OCI-LY3 (cell line): Measurements from ENCODE around the gene DIP2C.

ENCODE experiments used
- H2AFZ ChIP-seq: fragments of 200-600, 300-600 bp; shearing (Covaris generic); 2 replicates; pipeline ENCODE4 v1.6.0; 2014; ENCODE audit warnings: antibody characterized with exemption, low read depth, low read length
- H3K27ac ChIP-seq: fragments of 200-600, 300-600 bp; sonication (generic); 2 replicates; pipeline ENCODE4 v1.5.1; 2014; ENCODE audit warnings: mild to moderate bottlenecking, low read length, moderate library complexity, mixed read lengths
- H3K27me3 ChIP-seq: fragments of 200-600, 300-600 bp; sonication (generic); 2 replicates; pipeline ENCODE4 v1.6.1; 2014; ENCODE audit warnings: low read depth, low read length, mixed read lengths
- H3K36me3 ChIP-seq: fragments of 200-600, 300-600 bp; sonication (generic); replicated peaks from 2 replicates; pipeline ENCODE3; 2014; ENCODE audit warnings: low read depth, low read length, mixed read lengths
- H3K4me1 ChIP-seq: fragments of 300-600, 200-600 bp; sonication (generic); 2 replicates; pipeline ENCODE4 v1.6.1; 2014; ENCODE audit warnings: low read length, mixed read lengths
- H3K4me2 ChIP-seq: fragments of 200-600, 300-600 bp; sonication (generic); 2 replicates; pipeline ENCODE4 v1.6.1; 2014; ENCODE audit warnings: low read length, mixed read lengths
- H3K4me3 ChIP-seq: fragments of 300-600, 200-600 bp; sonication (generic); 2 replicates; pipeline ENCODE4 v1.5.1; 2014; ENCODE audit warnings: antibody characterized with exemption, mild to moderate bottlenecking, low read length, moderate library complexity
- H3K79me2 ChIP-seq: fragments of 300-600, 200-600 bp; shearing (Covaris generic); 2 replicates; pipeline ENCODE4 v1.6.1; 2014; ENCODE audit warnings: mild to moderate bottlenecking, low read length, mixed read lengths
- H3K9ac ChIP-seq: fragments of 300-600, 200-600 bp; shearing (Covaris generic); 2 replicates; pipeline ENCODE4 v1.6.0; 2014; ENCODE audit warnings: mild to moderate bottlenecking, low read length, moderate library complexity
- H3K9me3 ChIP-seq: fragments of 200-600, 300-600 bp; shearing (Covaris generic); 2 replicates; pipeline ENCODE4 v1.6.1; 2014; ENCODE audit warnings: low read length, mixed read lengths; ENCODE audit not compliant: insufficient read depth
- H4K20me1 ChIP-seq: fragments of 200-600, 300-600 bp; sonication (generic); 2 replicates; pipeline ENCODE4 v1.6.1; 2016; ENCODE audit warnings: low read length, mixed read lengths; ENCODE audit not compliant: insufficient read depth
- EZH2phosphoT487 ChIP-seq: fragments of 200-600 bp; shearing (Covaris generic); IDR thresholded peaks from 2 replicates; pipeline ENCODE4 v1.6.1; 2018; ENCODE audit warnings: antibody characterized with exemption, mixed run types, low read depth
- TF ChIP-seq, protein P1 (sequence below): fragments of 200-600, 300-600 bp; sonication (generic); IDR thresholded peaks from 2 replicates; pipeline ENCODE4 v1.5.1; 2014; ENCODE audit warnings: antibody characterized with exemption, low read length, low read depth

Gene DIP2C

DNA sequence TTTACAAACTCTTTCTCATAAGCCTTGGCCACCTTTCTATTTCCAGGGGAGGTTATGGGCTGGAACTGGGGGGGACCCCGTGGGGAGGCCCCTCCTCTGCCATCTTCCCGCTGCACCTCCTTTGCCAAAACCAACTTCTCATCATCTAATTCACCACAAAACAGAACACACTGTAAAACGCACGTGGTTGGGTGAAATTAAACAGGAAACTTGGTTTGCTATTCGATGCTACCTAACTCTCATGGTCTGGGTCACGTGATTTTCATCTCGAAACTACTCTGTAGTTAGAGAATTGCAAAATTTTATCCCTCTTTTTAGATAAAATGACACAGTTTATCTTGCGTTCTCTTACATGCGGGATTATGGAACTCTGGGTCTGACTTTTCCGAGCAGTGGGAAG is 312.2 kb downstream of the DIP2C start:
- Histone ChIP-seq H3K36me3 (no peaks in the 10 kb centered on the region), H3K9me3 (no peaks in the 10 kb centered on the region), H4K20me1 (no peaks in the 10 kb centered on the region), H3K4me3 (no peak overlapping the region), H2AFZ (no peak overlapping the region), H3K4me1 (no peaks in the 10 kb centered on the region), H3K27ac (no peak overlapping the region), H3K4me2 (no peak overlapping the region), H3K79me2 (no peaks in the 10 kb centered on the region), H3K27me3 (no peaks in the 10 kb centered on the region), H3K9ac (no peak overlapping the region)
- TF ChIP-seq, protein P1, sequence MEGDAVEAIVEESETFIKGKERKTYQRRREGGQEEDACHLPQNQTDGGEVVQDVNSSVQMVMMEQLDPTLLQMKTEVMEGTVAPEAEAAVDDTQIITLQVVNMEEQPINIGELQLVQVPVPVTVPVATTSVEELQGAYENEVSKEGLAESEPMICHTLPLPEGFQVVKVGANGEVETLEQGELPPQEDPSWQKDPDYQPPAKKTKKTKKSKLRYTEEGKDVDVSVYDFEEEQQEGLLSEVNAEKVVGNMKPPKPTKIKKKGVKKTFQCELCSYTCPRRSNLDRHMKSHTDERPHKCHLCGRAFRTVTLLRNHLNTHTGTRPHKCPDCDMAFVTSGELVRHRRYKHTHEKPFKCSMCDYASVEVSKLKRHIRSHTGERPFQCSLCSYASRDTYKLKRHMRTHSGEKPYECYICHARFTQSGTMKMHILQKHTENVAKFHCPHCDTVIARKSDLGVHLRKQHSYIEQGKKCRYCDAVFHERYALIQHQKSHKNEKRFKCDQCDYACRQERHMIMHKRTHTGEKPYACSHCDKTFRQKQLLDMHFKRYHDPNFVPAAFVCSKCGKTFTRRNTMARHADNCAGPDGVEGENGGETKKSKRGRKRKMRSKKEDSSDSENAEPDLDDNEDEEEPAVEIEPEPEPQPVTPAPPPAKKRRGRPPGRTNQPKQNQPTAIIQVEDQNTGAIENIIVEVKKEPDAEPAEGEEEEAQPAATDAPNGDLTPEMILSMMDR = no peak
- no peak for TF ChIP-seq EZH2phosphoT487

DNA sequence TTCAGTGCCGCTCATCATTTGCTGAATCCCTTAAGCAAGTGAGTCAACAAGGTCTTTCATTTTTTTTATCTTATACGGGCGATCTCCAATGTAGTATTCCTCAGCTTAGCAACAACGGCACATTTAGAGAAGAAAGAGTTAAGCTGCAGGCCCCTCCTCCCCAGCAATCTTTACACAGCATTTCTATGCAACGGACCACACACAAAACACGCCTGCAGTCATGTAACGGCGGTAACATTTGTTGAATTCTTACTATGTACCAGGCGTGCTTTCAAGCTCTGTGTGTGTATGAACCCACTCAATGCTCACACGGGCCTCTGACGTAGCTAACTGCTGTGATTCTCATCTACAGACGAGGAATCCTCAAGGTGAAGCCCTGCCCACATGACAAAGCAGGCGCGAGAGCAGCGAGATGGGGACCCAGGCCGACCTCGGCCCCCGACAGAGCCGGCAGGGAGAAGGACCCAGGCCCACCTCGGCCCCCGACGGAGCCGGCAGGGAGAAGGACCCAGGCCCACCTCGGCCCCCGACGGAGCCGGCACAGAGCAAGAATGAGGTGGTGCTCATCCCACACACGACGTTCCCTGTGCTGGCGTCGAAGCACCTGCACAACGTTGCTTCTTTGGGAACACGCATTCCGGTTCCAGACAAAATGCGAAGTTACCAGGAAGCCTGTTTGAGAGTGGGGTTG is 313.5 kb downstream of the DIP2C start:
- no peaks in the 10 kb centered on the region for H3K36me3 ChIP-seq
- H3K4me2 ChIP-seq = no peak overlapping the region
- H4K20me1 ChIP-seq = no peaks in the 10 kb centered on the region
- H3K27ac ChIP-seq = no peak overlapping the region
- no peaks in the 10 kb centered on the region for H3K27me3 ChIP-seq
- no peak overlapping the region for H3K4me3 ChIP-seq
- no peaks in the 10 kb centered on the region for H3K9me3 ChIP-seq
- H2AFZ ChIP-seq = no peak overlapping the region
- TF ChIP-seq, protein P1 = no peak
- TF ChIP-seq EZH2phosphoT487 = no peak
- H3K4me1 ChIP-seq = no peaks in the 10 kb centered on the region
- no peaks in the 10 kb centered on the region for H3K79me2 ChIP-seq
- H3K9ac ChIP-seq = no peak overlapping the region

DNA sequence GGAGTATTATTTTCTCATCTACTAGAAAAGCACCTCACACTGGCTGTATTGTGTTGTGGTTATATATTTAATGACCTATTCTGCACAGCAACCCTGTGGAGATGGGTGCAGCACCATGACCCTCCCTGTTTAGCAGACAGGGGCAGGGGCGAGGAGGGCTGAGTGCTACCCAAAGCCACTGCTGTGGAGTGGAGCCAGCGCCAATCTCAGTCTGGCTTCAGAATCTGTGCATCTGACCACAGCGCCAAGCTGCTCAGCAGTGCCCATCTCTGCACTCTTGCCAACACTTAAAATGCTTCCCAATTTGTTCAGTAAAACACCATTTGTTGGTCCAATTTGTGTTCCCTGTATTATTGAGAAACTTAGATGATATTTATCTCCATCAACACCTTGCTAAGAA is 315.1 kb downstream of the DIP2C start:
- H3K79me2 ChIP-seq = no peaks in the 10 kb centered on the region
- H4K20me1 ChIP-seq = no peaks in the 10 kb centered on the region
- no peaks in the 10 kb centered on the region for H3K27me3 ChIP-seq
- no peak for TF ChIP-seq EZH2phosphoT487
- TF ChIP-seq, protein P1 = no peak
- H3K4me2 ChIP-seq = no peak overlapping the region
- no peaks in the 10 kb centered on the region for H3K4me1 ChIP-seq
- H3K27ac ChIP-seq = no peak overlapping the region
- no peak overlapping the region for H3K9ac ChIP-seq
- no peak overlapping the region for H3K4me3 ChIP-seq
- no peak overlapping the region for H2AFZ ChIP-seq
- H3K36me3 ChIP-seq = no peaks in the 10 kb centered on the region
- H3K9me3 ChIP-seq = no peaks in the 10 kb centered on the region

DNA sequence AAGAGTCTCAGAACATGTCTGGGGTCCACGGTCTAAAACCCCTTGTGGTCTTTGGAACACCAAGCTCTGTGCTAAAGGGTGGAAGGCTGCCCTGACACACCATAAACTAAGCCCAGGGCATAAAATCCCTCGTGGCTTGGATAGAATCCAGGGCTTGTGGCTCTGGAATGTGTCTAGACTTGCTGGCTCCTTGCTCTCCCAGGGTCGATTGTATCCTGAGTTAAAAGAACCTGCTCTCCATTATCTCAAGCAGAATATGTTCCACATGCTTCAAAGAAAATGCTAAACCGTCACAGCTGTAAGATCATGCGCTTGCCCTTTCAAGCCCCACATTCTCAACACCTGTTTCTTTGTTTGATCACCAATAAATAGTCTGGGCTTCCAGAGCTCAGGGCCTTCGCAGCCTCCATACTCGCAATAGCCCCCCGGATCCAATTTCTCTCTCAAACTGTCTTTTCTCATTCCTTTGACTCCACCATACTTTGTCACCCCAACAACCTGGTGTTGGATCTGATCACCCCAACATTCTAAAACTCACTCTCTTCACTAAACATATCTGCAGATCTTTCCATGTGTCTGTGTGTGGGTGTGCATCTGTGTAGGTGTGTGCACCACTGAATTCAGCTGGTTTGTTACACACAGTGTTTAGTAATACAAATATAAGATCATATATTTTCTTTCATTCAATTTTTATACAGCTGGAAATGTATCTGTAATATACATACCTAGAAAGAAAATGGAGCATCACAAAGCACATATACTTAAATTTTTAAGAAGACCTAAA is 315.8 kb downstream of the DIP2C start:
- Histone ChIP-seq H3K27me3 (no peaks in the 10 kb centered on the region), H3K27ac (no peak overlapping the region), H3K4me1 (no peaks in the 10 kb centered on the region), H3K9me3 (no peaks in the 10 kb centered on the region), H3K79me2 (no peaks in the 10 kb centered on the region), H3K4me3 (no peak overlapping the region), H3K9ac (no peak overlapping the region), H3K4me2 (no peak overlapping the region), H2AFZ (no peak overlapping the region), H4K20me1 (no peaks in the 10 kb centered on the region), H3K36me3 (no peaks in the 10 kb centered on the region)
- TF ChIP-seq, protein P1 = no peak
- TF ChIP-seq EZH2phosphoT487 = no peak
